ENCODE results near the gene SLC38A10.
"Not testable (repeated sequence)": the region's sequence is repeated elsewhere in the genome, so short reads cannot be mapped to it uniquely, and the experiment has no call there.

The SLC38A10 gene

DNA sequence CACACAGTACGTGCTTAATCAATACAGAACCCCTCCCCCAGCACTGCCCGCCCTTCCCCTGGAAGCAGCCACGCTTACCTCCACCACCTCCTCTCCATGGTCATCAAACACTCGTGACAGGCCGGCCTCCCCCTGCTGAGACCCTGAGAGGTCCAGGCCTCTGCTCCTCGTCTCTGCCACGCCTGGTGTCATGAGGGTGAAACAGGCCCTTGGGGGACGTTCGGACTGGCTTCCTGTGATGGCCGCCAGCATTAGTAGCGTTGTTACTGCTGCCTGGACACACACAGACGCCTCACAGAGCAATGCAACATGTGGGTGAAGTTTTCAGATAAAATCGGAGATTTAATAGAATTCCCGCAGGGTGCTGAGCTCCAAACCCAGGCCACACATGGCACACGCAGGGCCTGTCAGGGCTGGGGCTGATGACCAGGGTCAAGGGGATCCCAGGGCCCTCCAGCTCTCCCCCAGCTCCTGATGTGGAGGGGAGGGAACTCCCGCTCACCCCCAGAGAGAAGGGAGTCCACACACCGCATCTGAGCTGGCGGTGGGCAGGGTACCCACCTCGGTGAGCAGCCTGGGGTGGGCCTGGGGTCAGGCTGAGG, 15.9 kb upstream of the SLC38A10 start:
- DNase-seq, result no peak

GRCh38 chr17:81309859-81310839, 15.0 kb upstream of the SLC38A10 start:
- DNase-seq, result no peak

DNA sequence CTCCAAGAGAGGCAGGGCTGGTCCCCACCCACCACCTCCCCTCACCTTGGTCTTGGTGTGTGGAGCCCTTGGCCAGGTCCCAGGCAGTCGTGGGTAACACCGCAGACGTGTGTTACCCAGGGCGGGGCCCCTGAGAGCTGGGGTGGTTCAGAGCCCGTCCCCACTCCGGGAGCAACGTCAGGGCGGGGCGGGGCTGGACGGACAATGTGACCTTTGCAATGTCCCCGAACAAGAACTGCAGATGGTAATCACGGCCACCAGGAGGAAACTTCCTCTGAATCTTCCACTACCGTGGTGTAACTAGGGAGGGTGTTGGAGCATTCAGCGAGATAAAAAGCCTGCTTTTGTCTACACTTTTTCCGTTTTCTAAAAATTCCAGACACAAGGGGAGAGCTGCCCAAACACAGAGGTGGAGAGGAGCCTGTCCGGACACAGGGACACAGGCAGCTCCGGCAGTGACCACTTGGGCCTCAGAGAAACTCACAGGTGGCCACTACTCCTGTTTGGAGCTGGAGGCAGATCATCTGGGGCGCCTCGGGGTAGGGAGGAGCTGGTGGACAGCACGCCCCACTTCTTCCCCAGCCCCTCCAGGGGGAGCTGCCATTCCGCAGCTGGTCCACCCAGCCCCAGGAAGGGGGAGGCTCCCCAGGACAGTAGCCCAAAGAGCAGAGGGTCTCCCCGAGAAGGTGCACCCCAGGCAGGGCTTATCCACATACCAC, 14.2 kb upstream of the SLC38A10 start:
- DNase-seq, result no peak

DNA sequence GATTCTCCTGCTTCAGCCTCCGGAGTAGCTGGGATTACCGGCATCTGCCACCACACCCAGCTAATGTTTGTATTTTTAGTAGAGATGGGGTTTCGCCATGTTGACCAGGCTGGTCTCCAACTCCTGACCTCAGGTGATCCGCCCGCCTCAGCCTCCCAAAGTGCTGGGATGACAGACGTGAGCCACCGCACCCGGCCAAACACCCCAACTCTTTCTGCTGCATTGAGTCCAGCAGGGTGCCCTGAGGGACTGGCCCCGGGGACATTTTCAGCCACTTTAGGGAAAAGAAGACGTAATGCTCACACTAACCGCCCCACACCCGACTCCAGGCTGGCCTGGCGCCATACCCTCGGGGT, 13.7 kb upstream of the SLC38A10 start:
- not testable (repeated sequence) for DNase-seq

DNA sequence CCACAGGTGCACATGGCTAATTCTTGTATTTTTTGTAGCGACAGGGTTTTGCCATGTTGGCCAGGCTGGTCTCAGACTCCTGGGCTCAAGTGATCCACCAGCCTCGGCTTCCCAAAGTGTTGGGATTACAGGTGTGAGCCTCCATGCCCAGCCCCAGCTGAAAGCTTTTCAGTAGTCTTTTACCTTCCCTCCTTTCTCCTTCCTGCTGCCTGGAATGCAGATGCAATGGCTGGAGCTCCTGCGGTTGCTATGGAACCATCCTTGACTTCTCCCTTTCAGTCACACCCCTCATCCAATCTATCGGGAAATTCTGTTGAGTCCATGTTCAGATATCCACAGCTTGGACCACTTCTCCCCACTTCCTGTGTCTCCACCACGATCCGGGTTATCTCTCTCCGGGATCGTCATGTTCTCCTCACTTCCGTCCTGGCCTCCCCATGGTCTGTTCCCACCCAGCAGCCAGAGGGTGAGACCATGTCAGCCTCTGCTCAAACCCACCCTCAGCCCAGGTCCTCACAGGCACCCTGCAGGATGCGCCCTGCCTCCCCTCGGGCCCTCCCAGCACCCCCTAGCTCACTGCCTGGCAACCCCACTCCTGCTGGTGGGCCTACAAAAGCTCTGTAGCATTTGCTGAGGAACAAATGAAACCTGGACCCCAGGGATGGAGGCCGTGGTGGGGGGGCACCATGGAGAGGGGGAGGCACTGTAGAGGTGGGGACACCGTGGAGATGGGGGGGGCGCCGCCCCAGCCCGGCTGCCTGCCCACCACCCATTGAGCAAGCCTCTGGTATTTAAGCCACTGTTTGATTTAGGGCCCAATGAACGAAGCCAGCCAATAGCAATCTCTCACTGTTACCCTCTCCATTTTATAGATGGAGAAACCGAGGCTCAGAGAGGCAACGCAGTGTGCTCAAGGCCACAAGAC, 12.8 kb upstream of the SLC38A10 start:
- no peak for DNase-seq

DNA sequence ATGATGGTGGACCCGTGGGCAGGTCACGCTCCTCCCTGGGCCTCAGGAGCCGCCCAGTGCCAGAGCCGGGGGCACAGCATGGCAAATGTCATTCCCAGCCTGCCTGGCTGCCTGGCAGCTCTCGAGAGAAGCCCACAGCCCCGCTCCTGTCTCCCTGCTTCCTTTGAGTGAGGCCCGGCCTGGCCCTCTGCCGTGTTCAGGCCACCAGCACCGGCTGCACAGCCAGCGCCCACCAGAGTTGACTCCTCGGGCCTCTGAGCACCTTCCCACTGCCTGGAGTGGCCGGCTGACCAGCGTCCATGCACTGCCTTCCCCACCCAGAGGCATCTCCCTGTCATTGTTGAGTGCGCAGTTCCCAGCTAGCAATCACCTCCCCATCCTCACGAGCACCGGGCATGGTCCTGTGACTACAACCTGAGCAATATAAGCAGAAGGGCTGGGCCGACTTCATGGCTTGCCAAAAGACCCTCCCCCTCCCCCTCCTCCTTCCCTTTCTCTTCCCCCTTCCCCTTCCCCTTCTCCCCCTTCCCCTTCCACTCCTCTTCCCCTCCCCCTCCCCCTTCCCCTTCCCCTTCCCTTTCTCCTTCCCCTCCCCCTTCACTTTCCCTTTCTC, 11.9 kb upstream of the SLC38A10 start:
- DNase-seq, result no peak

GRCh38 chr17:81306491-81306890, 11.4 kb upstream of the SLC38A10 start:
- DNase-seq, result no peak

DNA sequence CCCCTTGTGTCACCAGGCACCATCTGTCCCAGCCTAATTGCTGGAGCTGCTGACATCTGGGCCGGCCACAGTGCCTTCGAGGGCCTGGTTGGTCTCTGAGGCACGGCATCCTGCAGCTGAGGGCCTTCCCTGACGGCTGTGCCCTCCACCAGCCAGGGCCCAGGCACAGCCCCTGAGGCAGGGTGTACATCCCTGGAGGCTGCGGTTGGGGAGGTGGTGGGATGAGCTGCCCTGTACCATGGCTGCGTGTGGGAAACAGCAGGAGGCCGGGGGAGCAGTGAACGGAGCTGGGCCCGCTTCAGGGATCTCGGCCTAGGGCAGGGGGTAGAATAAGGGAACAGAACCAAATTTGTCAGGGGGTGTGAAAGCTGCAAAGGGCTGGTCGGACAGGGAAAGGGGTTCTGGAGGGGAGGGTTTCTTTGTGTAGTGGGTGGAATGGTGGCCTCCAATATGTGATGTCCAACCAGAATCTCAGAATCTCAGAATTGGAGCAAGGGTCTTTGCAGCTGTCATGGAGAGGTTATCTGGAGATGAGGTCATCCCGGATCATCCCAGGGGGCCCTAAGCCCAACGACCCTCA, 10.0 kb upstream of the SLC38A10 start:
- no peak for DNase-seq

- no peak for DNase-seq
These were observed 9.3 kb upstream of the SLC38A10 start for GRCh38 chr17:81304196-81305015.

- DNase-seq, result no peak
These were observed 8.3 kb upstream of the SLC38A10 start for GRCh38 chr17:81303385-81303784.

GRCh38 chr17:81302861-81303333, 7.8 kb upstream of the SLC38A10 start:
- DNase-seq, result no peak

GRCh38 chr17:81302324-81302723, 7.2 kb upstream of the SLC38A10 start:
- DNase-seq, result no peak

- DNase-seq, result no peak
These were observed 6.4 kb upstream of the SLC38A10 start for GRCh38 chr17:81301195-81302144.

- DNase-seq, result no peak
These were observed 5.6 kb upstream of the SLC38A10 start for GRCh38 chr17:81300586-81301155.

GRCh38 chr17:81299846-81300585, 4.9 kb upstream of the SLC38A10 start:
- DNase-seq, result no peak

DNA sequence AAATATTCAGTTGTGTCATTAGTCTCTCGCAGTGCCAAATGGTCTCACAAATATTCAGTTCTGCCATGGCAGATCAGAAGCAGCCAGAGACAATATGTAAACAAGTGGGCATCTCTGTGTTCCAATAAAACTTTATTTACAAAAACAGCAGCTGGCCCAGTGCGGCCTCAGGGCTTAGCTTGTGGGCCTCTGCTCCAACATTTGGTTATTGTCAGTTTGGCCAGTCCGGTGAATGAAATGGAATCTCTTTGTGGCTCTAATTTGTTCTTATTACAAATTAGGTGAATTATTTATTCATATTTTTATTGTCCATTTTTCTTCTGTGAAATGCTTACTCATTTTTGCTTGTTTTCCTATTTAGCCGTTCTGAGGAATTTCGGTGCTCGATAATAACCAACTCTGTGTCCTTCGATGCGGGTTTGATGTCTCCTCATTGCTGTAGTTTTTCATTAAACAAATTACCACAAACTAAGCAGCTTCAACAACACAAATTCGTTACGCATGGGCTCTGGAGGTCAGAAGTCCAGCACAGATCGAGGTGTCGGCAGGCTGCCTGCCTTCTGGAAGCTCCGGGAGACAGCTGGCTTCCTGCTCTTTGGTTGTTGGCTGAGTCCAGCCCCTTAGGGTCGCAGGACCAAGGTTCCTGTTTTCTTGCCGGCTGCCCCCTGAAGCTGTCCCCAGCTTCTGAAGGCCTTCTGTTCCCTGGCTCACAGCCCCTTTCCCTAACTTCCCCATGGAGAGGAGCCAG, 4.1 kb upstream of the SLC38A10 start:
- DNase-seq, result no peak

DNA sequence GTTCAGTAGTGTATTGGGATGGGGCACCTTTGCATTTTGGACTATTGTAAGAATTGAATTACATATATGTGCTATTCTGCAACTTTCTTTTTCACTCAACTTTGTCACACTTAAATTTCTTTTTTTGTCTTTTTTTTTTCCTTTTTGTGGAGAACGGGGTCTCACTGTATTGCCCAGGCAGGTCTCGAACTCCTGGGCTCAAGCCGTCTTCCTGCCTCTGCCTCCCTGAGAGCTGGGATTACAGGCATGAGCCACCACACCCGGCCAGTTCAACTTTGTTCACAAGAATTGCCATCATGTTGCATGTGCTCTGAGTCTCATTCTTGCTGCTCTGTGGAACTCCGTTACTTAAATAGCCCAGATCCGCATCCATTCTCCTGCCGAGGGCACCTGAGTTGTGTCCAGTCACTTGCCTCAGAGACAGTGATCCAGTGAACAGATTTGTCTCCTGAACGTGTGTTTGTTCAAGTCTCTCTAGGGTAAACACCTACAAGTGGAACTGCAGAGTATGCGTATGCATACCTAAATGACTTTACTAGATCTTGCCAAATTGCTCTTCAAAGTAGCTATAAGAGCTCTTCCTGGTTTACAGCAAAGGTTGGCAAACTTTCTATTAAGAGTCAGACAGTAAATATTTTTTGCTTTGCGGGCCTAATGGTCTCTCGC, 3.4 kb upstream of the SLC38A10 start:
- DNase-seq, result no peak

All from COR-L47 (cell line).